Purkinje cell (primary cell): Measurements from ENCODE around the gene MIOX. TPM values are rescaled to one million over a fixed set of nuclear protein-coding genes. Genes with fewer than 3 reads are reported as not detected.

ENCODE experiments used
- polyA plus RNA-seq: library from polyadenylated mRNA; unstranded; fragments of >200 nt; fragmentation: Nextera tagmentation; gene quantifications from 2 replicates; pipeline ENCODE4 v1.2.1, GENCODE V29; 2014

Gene MIOX
- not detected in 2 replicates for polyA plus RNA-seq

GRCh38 chr22:50486561-50487289 lies at the start of gene MIOX:
MIOX (plus strand) TSS chr22:50486859; CDS start chr22:50486898, 39 bp downstream.

GRCh38 chr22:50474710-50475651 lies 11.7 kb upstream of the MIOX start, which contains the start of gene SBF1:
SBF1 (minus strand) TSS chr22:50475035; CDS start chr22:50474840, 195 bp downstream.

GRCh38 chr22:50481440-50482106 lies 5.1 kb upstream of the MIOX start, which contains the start of gene ADM2:
ADM2 (plus strand) TSS chr22:50481543; CDS start chr22:50481848, 305 bp downstream.

GRCh38 chr22:50507421-50507990 lies 20.8 kb downstream of the MIOX start, which contains the start of gene LMF2:
LMF2 (minus strand) TSS chr22:50507702; CDS start chr22:50507675, 27 bp downstream.

GRCh38 chr22:50507991-50508884 lies 21.6 kb downstream of the MIOX start, which contains the start of gene NCAPH2:
NCAPH2 (plus strand) TSS chr22:50508224; CDS start chr22:50508338, 114 bp downstream.

GRCh38 chr22:50525104-50525857 lies 38.6 kb downstream of the MIOX start, which contains the start of gene SCO2:
SCO2 (minus strand) TSS chr22:50525598; CDS start chr22:50524411, 1,187 bp downstream.

GRCh38 chr22:50529897-50530579 lies 43.4 kb downstream of the MIOX start, which contains the start of gene TYMP:
TYMP (minus strand) TSS chr22:50530012; CDS start chr22:50529709, 303 bp downstream.

Other genes with a start within 250 kb of the MIOX start
- gene TUBGCP6, start 241.8 kb upstream of the MIOX start, polyA plus RNA-seq: 3.2 and 3.3 TPM in 2 replicates
- not detected in 2 replicates for gene HDAC10, start 235.6 kb upstream of the MIOX start, polyA plus RNA-seq
- gene MAPK12, start 225.2 kb upstream of the MIOX start, polyA plus RNA-seq: 2.9 and 4.2 TPM in 2 replicates
- 1.1 and 1.4 TPM in 2 replicates for gene MAPK11, start 216.5 kb upstream of the MIOX start, polyA plus RNA-seq
- gene PLXNB2, start 179.2 kb upstream of the MIOX start, polyA plus RNA-seq: 0.84 and 0.95 TPM in 2 replicates
- 1.9 and 2.6 TPM in 2 replicates for gene DENND6B, start 159.8 kb upstream of the MIOX start, polyA plus RNA-seq
- 1.7 and 2.1 TPM in 2 replicates for gene PPP6R2, start 143.5 kb upstream of the MIOX start, polyA plus RNA-seq
- gene SBF1, start 11.8 kb upstream of the MIOX start, polyA plus RNA-seq: 0.35 and 0.56 TPM in 2 replicates
- not detected in 2 replicates for gene ADM2, start 5.3 kb upstream of the MIOX start, polyA plus RNA-seq
- 0.59 and 1.1 TPM in 2 replicates for gene LMF2, start 20.8 kb downstream of the MIOX start, polyA plus RNA-seq
- 3.5 and 3.7 TPM in 2 replicates for gene NCAPH2, start 21.4 kb downstream of the MIOX start, polyA plus RNA-seq
- not detected in 2 replicates for gene SCO2, start 38.7 kb downstream of the MIOX start, polyA plus RNA-seq
- gene TYMP, start 43.2 kb downstream of the MIOX start, polyA plus RNA-seq: not detected in 2 replicates
- 0.08 TPM in 1 of 2 replicates, not detected in the other for gene KLHDC7B, start 59.0 kb downstream of the MIOX start, polyA plus RNA-seq
- gene SYCE3, start 76.1 kb downstream of the MIOX start, polyA plus RNA-seq: 30.9 and 43.1 TPM in 2 replicates
- gene CPT1B, start 91.6 kb downstream of the MIOX start, polyA plus RNA-seq: 0.88 and 1.2 TPM in 2 replicates
- gene CHKB, start 96.0 kb downstream of the MIOX start, polyA plus RNA-seq: 23.5 and 35.9 TPM in 2 replicates
- gene MAPK8IP2, start 113.9 kb downstream of the MIOX start, polyA plus RNA-seq: 5.1 and 5.8 TPM in 2 replicates
- 1.0 and 5.5 TPM in 2 replicates for gene ARSA, start 141.3 kb downstream of the MIOX start, polyA plus RNA-seq
- gene SHANK3, start 186.0 kb downstream of the MIOX start, polyA plus RNA-seq: 0.43 and 0.65 TPM in 2 replicates